T-helper 2 cell (primary cell): ENCODE data around the gene PCBP3.

ENCODE experiments used
- DNase-seq, 5 experiments: peaks; one replicate each; pipeline versions ENCODE4 v3.0.0 to v3.0.0-alpha.2; 2012 to 2022

Gene PCBP3

DNA sequence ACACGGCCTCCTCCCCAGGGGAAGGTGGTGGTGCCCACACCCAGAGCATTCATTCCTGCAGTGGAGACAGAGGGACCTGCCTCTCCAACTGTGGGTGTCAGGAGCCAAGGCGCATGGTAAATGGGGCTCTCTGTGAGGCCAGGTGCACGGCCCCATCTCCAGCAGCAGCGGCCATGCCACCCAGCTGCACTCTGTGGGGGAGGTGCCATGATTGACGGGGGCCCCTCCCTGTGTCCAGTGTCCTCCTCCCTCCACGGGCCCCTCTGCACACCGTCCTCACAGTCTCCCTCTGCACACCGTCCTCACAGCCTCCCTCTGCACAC is 254.5 kb downstream of the PCBP3 start:
- DNase-seq, result no peak

GRCh38 chr21:45898781-45899180 is 255.3 kb downstream of the PCBP3 start:
- DNase-seq, result no peak

DNA sequence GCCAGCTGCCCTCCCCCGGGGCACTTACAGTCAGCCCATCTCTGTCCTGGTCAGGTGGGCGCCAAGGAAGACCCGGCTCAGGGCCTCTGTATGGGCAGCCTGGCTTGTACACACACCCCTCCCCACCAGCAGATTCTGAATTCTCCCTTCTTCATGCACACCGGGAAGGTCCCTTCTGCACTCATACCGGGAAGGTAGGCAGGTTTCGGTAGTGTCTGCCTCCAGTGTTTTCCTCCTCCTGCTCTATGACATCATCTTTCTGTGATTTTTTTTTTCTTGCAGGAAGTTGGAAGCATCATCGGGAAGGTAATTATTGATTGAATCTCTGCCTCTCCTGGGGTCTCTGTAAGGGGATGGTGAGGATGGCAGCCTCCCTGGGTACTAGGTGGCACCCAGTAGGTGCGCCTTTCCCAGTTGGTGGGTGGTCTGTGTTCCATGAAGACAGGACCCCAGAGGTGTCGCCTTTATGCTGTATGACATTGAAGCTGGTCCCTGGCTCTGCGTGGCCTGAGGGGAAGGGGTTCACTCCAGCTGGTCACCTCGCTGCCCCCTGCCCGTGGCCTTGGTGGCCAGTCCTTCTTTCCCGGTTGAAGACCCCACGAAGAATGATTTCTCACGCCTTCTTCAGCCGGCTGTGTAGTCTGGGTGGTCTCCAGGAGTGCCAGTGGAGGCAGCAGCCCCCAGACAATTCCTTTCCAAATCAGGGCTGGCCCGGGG is 255.9 kb downstream of the PCBP3 start:
- no peak for DNase-seq

GRCh38 chr21:45900034-45900868 is 256.7 kb downstream of the PCBP3 start:
- no peak for DNase-seq

DNA sequence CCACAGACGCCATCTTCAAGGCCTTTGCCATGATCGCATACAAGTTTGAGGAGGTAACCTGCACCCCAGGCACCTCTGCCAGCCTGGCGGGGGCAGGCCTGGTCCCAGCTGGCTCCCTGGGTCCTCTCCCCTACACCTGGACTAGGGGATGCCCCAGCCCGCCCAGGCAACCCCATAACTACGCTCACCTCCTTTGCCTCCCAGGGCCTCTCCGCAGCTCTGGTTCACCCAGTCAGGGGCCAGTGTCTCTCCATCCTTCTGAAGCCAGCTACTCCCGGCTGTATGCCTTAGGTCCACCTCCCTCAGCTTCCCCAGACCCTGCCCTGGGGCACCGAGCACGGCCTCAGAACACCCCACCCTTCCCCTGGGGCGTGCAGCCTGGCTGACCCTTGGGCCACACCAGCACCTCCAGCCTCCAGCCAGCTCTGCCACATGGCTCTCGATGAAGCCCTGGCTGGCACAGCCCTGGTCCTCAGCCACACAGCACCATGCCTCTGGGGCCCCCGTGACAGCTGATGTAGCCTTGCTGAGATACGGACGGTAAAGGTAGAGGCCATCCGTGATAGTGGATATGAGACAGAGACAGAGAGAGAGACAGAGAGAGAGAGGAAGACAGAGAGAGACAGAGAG is 257.7 kb downstream of the PCBP3 start:
- DNase-seq, result no peak

DNA sequence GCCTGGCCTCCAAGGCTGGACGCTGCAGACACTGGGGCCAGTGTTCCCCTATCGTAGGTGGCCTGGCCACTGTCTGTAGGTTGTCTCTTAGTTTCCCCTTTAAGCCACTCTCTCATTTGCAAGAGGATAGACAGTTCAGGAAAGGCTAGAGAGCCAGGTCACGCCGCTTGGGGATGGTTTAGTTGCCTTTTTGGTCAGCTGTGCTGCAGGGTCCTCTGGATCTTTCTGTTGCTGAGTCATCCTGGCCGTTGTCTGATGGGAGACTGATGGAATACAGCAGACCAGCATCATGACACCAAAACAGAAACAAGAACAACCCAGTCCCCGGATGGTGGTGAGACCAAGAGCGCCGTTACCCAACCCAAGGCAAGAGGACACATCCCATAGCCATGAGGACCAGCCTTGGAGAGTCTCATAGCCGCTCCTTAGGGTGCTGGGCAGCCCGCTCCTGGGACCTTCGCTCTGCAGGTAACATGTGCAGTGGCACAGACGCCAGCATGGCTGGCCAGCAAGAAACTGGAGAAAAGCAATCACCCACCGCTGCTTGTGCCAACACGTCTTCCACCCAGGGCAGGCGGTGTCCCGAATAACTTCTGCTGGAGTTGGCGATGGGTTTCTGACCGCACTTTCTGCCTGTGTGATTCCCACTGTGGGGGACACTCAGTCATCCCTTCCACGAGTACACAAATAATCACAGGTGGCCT is 258.9 kb downstream of the PCBP3 start:
- no peak for DNase-seq

GRCh38 chr21:45905196-45905595 is 261.7 kb downstream of the PCBP3 start:
- DNase-seq, result no peak

- no peak for DNase-seq
These were observed 262.8 kb downstream of the PCBP3 start for GRCh38 chr21:45906196-45906805.

- DNase-seq, result no peak
These were observed 263.3 kb downstream of the PCBP3 start for GRCh38 chr21:45906859-45907258.

GRCh38 chr21:45908536-45909237 is 265.2 kb downstream of the PCBP3 start:
- DNase-seq, result no peak

DNA sequence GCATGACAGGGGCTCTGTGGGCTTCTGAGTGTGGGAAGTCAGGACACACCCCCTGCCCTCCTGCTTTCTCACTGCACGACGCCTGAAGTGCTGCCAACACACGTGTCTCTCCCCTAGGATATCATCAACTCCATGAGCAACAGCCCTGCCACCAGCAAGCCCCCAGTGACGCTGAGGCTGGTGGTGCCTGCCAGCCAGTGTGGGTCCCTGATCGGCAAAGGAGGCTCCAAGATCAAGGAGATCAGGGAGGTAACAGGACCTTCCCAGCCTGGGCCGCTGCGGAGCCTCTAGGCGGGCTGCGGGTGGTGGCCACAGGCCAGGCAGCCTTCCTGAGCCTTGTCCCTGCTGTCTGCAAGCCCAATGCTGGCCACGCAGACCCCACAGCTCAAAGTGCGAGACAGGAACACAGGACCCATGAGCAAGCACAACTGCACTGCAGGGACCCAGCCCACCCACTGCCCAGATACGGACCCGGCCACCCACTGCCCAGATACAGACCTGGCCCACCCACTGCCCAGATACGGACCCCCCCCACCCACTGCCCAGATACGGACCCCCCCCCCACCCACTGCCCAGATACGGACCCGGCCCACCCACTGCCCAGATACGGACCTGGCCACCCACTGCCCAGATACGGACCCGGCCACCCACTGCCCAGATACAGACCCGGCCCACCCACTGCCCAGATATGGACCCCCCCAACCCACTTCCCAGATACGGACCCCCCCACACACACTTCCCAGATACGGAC is 265.9 kb downstream of the PCBP3 start:
- DNase-seq, result no peak

GRCh38 chr21:45910155-45910547 is 266.6 kb downstream of the PCBP3 start:
- no peak for DNase-seq

GRCh38 chr21:45910548-45911221 is 267.2 kb downstream of the PCBP3 start:
- no peak for DNase-seq

- DNase-seq, result no peak
These were observed 268.3 kb downstream of the PCBP3 start for GRCh38 chr21:45911806-45912325.

GRCh38 chr21:45912611-45913417 is 269.3 kb downstream of the PCBP3 start:
- no peak for DNase-seq

GRCh38 chr21:45913418-45913765 is 269.9 kb downstream of the PCBP3 start:
- DNase-seq, result no peak

DNA sequence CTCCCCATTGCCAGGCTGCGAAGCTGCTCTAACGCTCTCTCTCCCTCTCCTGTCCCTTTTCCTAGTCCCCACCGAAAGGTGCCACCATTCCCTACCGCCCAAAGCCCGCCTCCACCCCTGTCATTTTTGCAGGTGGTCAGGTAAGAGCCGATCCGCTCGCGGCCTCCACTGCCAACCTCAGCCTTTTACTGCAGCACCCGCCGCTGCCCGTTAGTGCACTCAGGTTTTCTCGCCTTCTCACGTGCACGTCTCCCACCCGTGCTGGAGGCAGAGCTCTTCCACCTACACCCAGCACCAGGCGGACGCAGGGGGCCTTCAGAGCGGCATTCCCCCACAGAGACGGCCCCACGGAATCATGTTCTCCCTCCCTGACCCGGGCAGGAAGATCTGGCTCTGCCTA is 270.4 kb downstream of the PCBP3 start:
- no peak for DNase-seq

- no peak for DNase-seq
These were observed 270.9 kb downstream of the PCBP3 start for GRCh38 chr21:45914321-45914845.
